HepG2 (cell line): ENCODE results near the gene SNX21. TPM values are rescaled to one million over a fixed set of nuclear protein-coding genes. Genes with fewer than 3 reads are reported as not detected.

Experiments
- BCL6 ChIP-seq: IDR thresholded peaks from 2 replicates; pipeline ENCODE4 v1.6.1; 2016; ENCODE audit warnings: missing genetic modification reagents, missing compliant biosample characterization
- DMAP1 ChIP-seq: IDR thresholded peaks from 2 replicates; pipeline ENCODE4 v1.6.1; 2016
- MIER3 ChIP-seq: IDR thresholded peaks from 2 replicates; pipeline ENCODE4 v1.6.1; 2016; ENCODE audit warnings: missing compliant biosample characterization, borderline replicate concordance
- MZF1 ChIP-seq: sonication (generic); formaldehyde crosslinking; IDR thresholded peaks from 2 replicates; pipeline ENCODE4 v1.8.1; 2023; ENCODE audit warnings: mild to moderate bottlenecking, missing genetic modification reagents, borderline replicate concordance
- NBN ChIP-seq: fragments of 450-650 bp; conservative IDR thresholded peaks from 2 replicates; pipeline ENCODE4 v1.6.1; 2017
- NCOA5 ChIP-seq: sonication (generic); formaldehyde crosslinking; IDR thresholded peaks from 2 replicates; pipeline ENCODE4 v1.4.0; 2020; ENCODE audit warnings: missing genetic modification reagents
- NFE2L1 ChIP-seq: sonication (generic); formaldehyde crosslinking; IDR thresholded peaks from 2 replicates; pipeline ENCODE4 v1.4.0; 2020; ENCODE audit warnings: missing genetic modification reagents, mild to moderate bottlenecking, borderline replicate concordance
- NFRKB ChIP-seq: fragments of 450-650 bp; IDR thresholded peaks from 2 replicates; pipeline ENCODE4 v1.6.1; 2017
- RORA ChIP-seq: sonication (generic); formaldehyde crosslinking; IDR thresholded peaks from 2 replicates; pipeline ENCODE4 v1.5.0; 2020; ENCODE audit warnings: mild to moderate bottlenecking, missing genetic modification reagents, moderate library complexity
- SOX13 ChIP-seq, 3 experiments: fragments of 450-650 bp in 1 of 3; sonication (generic) in 1 of 3; formaldehyde crosslinking in 1 of 3; IDR thresholded peaks in 2 of 3; conservative IDR thresholded peaks in 1 of 3; 2 replicates each; pipeline versions ENCODE4 v1.5.0 to v1.6.1; 2016 to 2020; ENCODE audit warnings: antibody characterized with exemption in 1 of 3, mild to moderate bottlenecking in 1 of 3, missing compliant biosample characterization in 1 of 3, missing genetic modification reagents in 1 of 3, moderate library complexity in 1 of 3
- SSRP1 ChIP-seq: IDR thresholded peaks from 2 replicates; pipeline ENCODE4 v1.6.1; 2016; ENCODE audit warnings: control low read depth
- ZBTB44 ChIP-seq: sonication (generic); formaldehyde crosslinking; IDR thresholded peaks from 2 replicates; pipeline ENCODE4 v1.4.0; 2020; ENCODE audit warnings: missing genetic modification reagents
- ZGPAT ChIP-seq: IDR thresholded peaks from 2 replicates; pipeline ENCODE4 v1.6.1; 2016; ENCODE audit warnings: mild to moderate bottlenecking
- ZNF205 ChIP-seq: IDR thresholded peaks from 2 replicates; pipeline ENCODE4 v1.6.1; 2018; ENCODE audit warnings: missing biosample characterization, missing genetic modification reagents
- ZNF232 ChIP-seq: sonication (generic); formaldehyde crosslinking; IDR thresholded peaks from 2 replicates; pipeline ENCODE4 v1.4.0; 2020; ENCODE audit warnings: missing genetic modification reagents, borderline replicate concordance
- ZNF263 ChIP-seq: sonication (generic); formaldehyde crosslinking; IDR thresholded peaks from 2 replicates; pipeline ENCODE4 v1.4.0; 2020; ENCODE audit warnings: missing genetic modification reagents
- ZNF607 ChIP-seq: sonication (generic); formaldehyde crosslinking; IDR thresholded peaks from 2 replicates; pipeline ENCODE4 v1.5.1; 2020; ENCODE audit warnings: missing genetic modification reagents, mild to moderate bottlenecking, borderline replicate concordance
- ZNF772 ChIP-seq: sonication (generic); formaldehyde crosslinking; IDR thresholded peaks from 2 replicates; pipeline ENCODE4 v1.5.0; 2020; ENCODE audit warnings: mild to moderate bottlenecking, missing genetic modification reagents
- polyA plus RNA-seq, 8 experiments: library from polyadenylated mRNA; depleted of rRNA in 3 of 8; stranded (reverse) in 7 of 8; unstranded in 1 of 8; fragments of >200 nt; fragmentation: Illumina TruSeq in 4 of 8; extraction: Trizol in 4 of 8; gene quantifications; 2 replicates each; pipeline versions ENCODE4 v1.2.1 to v1.2.3, GENCODE V29; 2011 to 2016; ENCODE audit warnings: low read depth in 4 of 8, missing spikeins in 1 of 8, mixed read lengths in 1 of 8; ENCODE audit not compliant: insufficient read depth in 1 of 8
- total RNA-seq, 5 experiments: library from RNA; depleted of rRNA; stranded (reverse); fragments of >200 nt; fragmentation: Illumina TruSeq; extraction: Trizol; gene quantifications; 2 replicates each; pipeline ENCODE4 v1.2.3, GENCODE V29; 2016; ENCODE audit warnings: low read depth in 1 of 5
- TF ChIP-seq, protein P1 (sequence below): IDR thresholded peaks from 2 replicates; pipeline ENCODE4 v1.6.1; 2012; ENCODE audit warnings: low read length, improper control_type of control experiment
- TF ChIP-seq, protein P2 (sequence below): sonication (generic); formaldehyde crosslinking; IDR thresholded peaks from 2 replicates; pipeline ENCODE4 v1.4.0; 2020; ENCODE audit warnings: missing genetic modification reagents
- TF ChIP-seq, protein P3 (sequence below): sonication (generic); formaldehyde crosslinking; IDR thresholded peaks from 2 replicates; pipeline ENCODE4 v1.4.0; 2020; ENCODE audit warnings: missing genetic modification reagents

SNX21 gene
- total and polyA plus RNA-seq, 2 of the 13 experiments (the other 11 are each of a cell fraction or from before 2014, with no cell fraction given), result 7.7 to 12.8 TPM

DNA sequence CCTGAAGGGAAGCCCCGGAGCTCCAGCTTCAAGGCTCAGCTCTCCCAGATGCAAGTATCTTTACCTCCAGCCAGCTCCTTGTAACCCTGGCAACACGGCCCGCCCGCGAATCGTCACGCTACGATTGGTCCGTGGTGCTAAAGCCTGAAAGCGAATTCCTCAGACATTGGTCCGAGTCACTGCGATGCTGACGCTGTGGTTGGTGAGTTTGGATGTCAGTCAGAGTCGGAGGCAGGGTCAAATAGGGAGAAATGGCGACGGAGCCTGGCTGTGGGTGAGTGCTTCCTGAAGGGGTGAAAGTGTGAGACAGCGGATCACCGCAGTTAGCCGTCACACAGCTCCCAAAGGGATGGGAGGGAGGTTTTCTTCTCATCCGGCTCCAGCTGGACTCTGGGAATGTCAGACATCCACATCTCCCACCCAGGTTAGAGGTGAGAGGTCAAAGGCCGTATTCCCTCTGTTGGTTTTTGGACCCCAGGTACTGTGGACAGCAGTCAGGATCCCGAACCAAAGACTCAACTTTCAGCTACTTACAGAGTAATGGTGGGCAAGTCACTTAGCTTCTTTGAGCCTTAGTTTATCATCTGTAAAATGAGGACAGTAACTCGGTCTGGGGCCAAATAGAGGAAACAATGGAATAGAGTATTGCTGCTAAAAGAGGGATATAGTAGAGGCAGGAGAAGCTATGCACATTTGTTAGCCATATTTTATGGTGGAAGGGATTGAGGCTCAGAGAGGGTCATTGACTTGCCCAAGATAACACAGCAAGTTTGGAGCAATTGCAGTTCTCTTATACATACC, 47.6 kb downstream of the SNX21 start, which contains the start of gene ZSWIM1 (continued):
- peak; percentile 22; the same call in 1 of the 2 replicates for TF ChIP-seq MZF1 (CRISPR knock-in tag)
- peak; percentile 64; the same call in 1 of the 2 replicates for TF ChIP-seq ZNF263 (CRISPR knock-in tag)
- TF ChIP-seq ZNF772 (CRISPR knock-in tag), result no peak; the same call in 1 of the 2 replicates
- TF ChIP-seq, protein P1, sequence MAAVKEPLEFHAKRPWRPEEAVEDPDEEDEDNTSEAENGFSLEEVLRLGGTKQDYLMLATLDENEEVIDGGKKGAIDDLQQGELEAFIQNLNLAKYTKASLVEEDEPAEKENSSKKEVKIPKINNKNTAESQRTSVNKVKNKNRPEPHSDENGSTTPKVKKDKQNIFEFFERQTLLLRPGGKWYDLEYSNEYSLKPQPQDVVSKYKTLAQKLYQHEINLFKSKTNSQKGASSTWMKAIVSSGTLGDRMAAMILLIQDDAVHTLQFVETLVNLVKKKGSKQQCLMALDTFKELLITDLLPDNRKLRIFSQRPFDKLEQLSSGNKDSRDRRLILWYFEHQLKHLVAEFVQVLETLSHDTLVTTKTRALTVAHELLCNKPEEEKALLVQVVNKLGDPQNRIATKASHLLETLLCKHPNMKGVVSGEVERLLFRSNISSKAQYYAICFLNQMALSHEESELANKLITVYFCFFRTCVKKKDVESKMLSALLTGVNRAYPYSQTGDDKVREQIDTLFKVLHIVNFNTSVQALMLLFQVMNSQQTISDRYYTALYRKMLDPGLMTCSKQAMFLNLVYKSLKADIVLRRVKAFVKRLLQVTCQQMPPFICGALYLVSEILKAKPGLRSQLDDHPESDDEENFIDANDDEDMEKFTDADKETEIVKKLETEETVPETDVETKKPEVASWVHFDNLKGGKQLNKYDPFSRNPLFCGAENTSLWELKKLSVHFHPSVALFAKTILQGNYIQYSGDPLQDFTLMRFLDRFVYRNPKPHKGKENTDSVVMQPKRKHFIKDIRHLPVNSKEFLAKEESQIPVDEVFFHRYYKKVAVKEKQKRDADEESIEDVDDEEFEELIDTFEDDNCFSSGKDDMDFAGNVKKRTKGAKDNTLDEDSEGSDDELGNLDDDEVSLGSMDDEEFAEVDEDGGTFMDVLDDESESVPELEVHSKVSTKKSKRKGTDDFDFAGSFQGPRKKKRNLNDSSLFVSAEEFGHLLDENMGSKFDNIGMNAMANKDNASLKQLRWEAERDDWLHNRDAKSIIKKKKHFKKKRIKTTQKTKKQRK, result no peak; the same call in 1 of the 2 replicates
- TF ChIP-seq NFRKB, result no peak
- TF ChIP-seq ZNF205 (CRISPR knock-in tag), result peak; percentile 87
- peak; percentile 85 for TF ChIP-seq ZGPAT (CRISPR knock-in tag)
- TF ChIP-seq, protein P2, sequence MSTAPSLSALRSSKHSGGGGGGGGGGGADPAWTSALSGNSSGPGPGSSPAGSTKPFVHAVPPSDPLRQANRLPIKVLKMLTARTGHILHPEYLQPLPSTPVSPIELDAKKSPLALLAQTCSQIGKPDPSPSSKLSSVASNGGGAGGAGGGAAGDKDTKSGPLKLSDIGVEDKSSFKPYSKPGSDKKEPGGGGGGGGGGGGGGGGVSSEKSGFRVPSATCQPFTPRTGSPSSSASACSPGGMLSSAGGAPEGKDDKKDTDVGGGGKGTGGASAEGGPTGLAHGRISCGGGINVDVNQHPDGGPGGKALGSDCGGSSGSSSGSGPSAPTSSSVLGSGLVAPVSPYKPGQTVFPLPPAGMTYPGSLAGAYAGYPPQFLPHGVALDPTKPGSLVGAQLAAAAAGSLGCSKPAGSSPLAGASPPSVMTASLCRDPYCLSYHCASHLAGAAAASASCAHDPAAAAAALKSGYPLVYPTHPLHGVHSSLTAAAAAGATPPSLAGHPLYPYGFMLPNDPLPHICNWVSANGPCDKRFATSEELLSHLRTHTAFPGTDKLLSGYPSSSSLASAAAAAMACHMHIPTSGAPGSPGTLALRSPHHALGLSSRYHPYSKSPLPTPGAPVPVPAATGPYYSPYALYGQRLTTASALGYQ (CRISPR knock-in tag), result peak; percentile 52; the same call in 1 of the 2 replicates
- no peak for TF ChIP-seq RORA
- no peak for TF ChIP-seq NFE2L1 (CRISPR knock-in tag)
- TF ChIP-seq BCL6, result peak; percentile 15; the same call in 1 of the 2 replicates
- TF ChIP-seq ZBTB44 (CRISPR knock-in tag), result no peak
- TF ChIP-seq SOX13 (IDR thresholded peaks at IDR 0.05), result no peak
- 0 out of 4 replicates have a peak, but pooled peaks of 1 of the 2 experiments have one; percentile 21 for TF ChIP-seq SOX13 (CRISPR knock-in tag; conservative IDR thresholded peaks at IDR 0.05 in 1 of 2, IDR thresholded peaks at IDR 0.05 in 1 of 2)
- TF ChIP-seq, protein P3, sequence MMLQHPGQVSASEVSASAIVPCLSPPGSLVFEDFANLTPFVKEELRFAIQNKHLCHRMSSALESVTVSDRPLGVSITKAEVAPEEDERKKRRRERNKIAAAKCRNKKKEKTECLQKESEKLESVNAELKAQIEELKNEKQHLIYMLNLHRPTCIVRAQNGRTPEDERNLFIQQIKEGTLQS (CRISPR knock-in tag), result 0 out of 2 replicates have a peak, but pooled peaks have one; percentile 27
- no peak for TF ChIP-seq NBN
- TF ChIP-seq DMAP1, result peak; percentile 53; the same call in 1 of the 2 replicates
- peak; percentile 54; the same call in 1 of the 2 replicates for TF ChIP-seq ZNF607 (CRISPR knock-in tag)
- TF ChIP-seq ZNF232, result peak; percentile 92; the same call in 1 of the 2 replicates
- no peak for TF ChIP-seq NCOA5 (CRISPR knock-in tag)
- TF ChIP-seq MIER3 (CRISPR knock-in tag), result no peak
- TF ChIP-seq SSRP1 (CRISPR knock-in tag), result peak; percentile 97
